HG02885 (cell line): ENCODE measurements around the gene ARHGEF37.
"Not testable (repeated sequence)": the region's sequence is repeated elsewhere in the genome, so short reads cannot be mapped to it uniquely, and the experiment has no call there.

Experiments
- ATAC-seq: cut with Tn5 transposase; IDR thresholded peaks from one replicate; pipeline ENCODE4 v1.9.1; 2021; ENCODE audit warnings: mild to moderate bottlenecking; ENCODE audit not compliant: unreplicated experiment, poor library complexity

The ARHGEF37 gene

GRCh38 chr5:149643781-149644180 lies 62.5 kb downstream of the ARHGEF37 start:
- no peak for ATAC-seq

GRCh38 chr5:149644629-149645028 lies 63.3 kb downstream of the ARHGEF37 start:
- ATAC-seq = no peak

GRCh38 chr5:149645236-149645635 lies 63.9 kb downstream of the ARHGEF37 start:
- no peak for ATAC-seq

- ATAC-seq = no peak
Measured at GRCh38 chr5:149645725-149646124, 64.4 kb downstream of the ARHGEF37 start.

- no peak for ATAC-seq
Measured at GRCh38 chr5:149646564-149646963, 65.3 kb downstream of the ARHGEF37 start.

GRCh38 chr5:149647334-149647733 lies 66.0 kb downstream of the ARHGEF37 start:
- no peak for ATAC-seq

GRCh38 chr5:149648464-149649393 lies 67.4 kb downstream of the ARHGEF37 start:
- ATAC-seq = not testable (repeated sequence)

- not testable (repeated sequence) for ATAC-seq
Measured at GRCh38 chr5:149649730-149650129, 68.4 kb downstream of the ARHGEF37 start.

- no peak for ATAC-seq
Measured at GRCh38 chr5:149651686-149652085, 70.4 kb downstream of the ARHGEF37 start.

- ATAC-seq = no peak
Measured at GRCh38 chr5:149652697-149653096, 71.4 kb downstream of the ARHGEF37 start.

GRCh38 chr5:149654231-149654630 lies 72.9 kb downstream of the ARHGEF37 start:
- ATAC-seq = no peak

GRCh38 chr5:149654883-149655505 lies 73.7 kb downstream of the ARHGEF37 start:
- ATAC-seq = no peak

GRCh38 chr5:149656576-149657182 lies 75.4 kb downstream of the ARHGEF37 start:
- no peak for ATAC-seq

GRCh38 chr5:149657324-149657723 lies 76.0 kb downstream of the ARHGEF37 start:
- no peak for ATAC-seq

GRCh38 chr5:149658299-149658698 lies 77.0 kb downstream of the ARHGEF37 start:
- ATAC-seq = no peak

GRCh38 chr5:149664083-149664482 lies 82.8 kb downstream of the ARHGEF37 start:
- ATAC-seq = no peak

- no peak for ATAC-seq
Measured at GRCh38 chr5:149664666-149665415, 83.5 kb downstream of the ARHGEF37 start.

GRCh38 chr5:149665416-149666175 lies 84.3 kb downstream of the ARHGEF37 start:
- ATAC-seq = no peak

- ATAC-seq = no peak
Measured at GRCh38 chr5:149666212-149666852, 85.0 kb downstream of the ARHGEF37 start.
